ENCODE measurements around the gene PRLH.
"Not testable (repeated sequence)": the region's sequence is repeated elsewhere in the genome, so short reads cannot be mapped to it uniquely, and the experiment has no call there.

Gene PRLH

GRCh38 chr2:237597196-237598145 lies 31.1 kb downstream of the PRLH start:
- DNase-seq (ENCODE audit: low read depth, low spot score) = no peak
- H3K27ac ChIP-seq = no peak overlapping the region

DNA sequence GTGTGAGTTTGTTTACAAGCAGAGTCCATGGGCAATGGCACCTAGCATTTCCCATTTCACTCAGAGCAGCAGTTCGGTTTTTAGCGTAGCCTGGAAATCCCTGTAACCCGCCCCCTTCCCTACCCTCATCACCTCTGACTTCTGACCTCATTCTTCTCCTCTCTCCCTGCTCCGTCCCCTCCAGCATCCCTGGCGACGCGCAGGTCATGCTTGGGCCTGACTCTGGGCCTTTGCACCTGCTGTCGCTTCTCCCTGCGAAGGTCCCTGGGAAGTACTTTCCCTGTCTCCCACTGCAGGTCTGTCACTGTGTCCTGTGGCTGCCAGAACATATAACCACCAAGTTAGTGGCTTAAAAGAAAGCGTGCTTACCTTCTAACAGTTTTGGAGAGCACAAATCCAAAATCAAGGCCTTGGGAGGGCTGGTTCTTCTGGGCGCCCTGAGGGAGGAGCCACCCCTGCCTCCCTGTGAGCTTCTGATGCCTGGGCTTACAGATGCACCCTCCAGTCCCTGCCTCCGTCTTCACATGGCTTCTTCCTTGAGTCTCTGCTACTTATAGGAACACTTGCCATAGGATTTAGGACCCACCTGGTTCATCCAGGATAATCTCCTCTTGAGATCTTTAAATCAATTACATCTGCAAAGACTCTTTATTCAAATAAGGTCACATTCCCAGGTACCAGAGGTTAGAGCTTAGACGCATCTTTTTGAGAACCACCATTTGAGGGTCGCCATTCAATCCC lies 32.3 kb downstream of the PRLH start:
- DNase-seq (ENCODE audit: low read depth, low spot score) = no peak
- H3K27ac ChIP-seq = no peak overlapping the region

DNA sequence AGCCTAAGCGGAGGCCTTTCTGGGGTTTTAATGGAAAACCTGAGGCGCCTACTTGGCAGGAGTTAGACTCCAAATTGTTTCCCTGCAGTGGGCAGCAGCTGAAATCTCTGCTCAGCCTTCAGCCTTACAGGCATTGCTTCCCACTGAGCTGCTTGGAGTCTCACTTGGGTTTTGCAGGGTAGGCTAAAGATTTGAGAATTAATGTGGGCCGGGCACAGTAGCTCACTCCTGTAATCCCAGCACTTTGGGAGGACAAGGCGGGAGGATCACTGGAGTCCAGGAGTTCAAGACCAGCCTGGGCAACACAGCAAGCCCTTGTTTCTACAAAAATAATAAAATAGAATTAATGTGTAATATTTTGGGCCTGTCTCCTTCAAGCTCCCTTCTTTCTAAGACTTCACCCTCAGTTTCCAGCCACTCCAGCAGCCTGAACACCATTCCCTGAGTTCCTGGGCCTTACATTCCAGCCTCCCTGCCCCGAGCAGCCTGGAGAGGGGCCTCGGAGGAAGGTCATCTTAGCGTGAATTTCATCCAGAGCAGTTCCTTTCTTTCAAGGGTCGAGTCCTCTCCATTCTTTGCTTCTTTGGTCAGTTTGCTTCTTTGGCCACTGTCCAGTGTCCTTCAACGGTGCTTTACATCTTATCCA lies 33.2 kb downstream of the PRLH start:
- DNase-seq (ENCODE audit: low read depth, low spot score) = no peak
- H3K27ac ChIP-seq = no peak overlapping the region

GRCh38 chr2:237600205-237600846 lies 34.0 kb downstream of the PRLH start:
- no peak overlapping the region for H3K27ac ChIP-seq
- no peak for DNase-seq (ENCODE audit: low read depth, low spot score)

DNA sequence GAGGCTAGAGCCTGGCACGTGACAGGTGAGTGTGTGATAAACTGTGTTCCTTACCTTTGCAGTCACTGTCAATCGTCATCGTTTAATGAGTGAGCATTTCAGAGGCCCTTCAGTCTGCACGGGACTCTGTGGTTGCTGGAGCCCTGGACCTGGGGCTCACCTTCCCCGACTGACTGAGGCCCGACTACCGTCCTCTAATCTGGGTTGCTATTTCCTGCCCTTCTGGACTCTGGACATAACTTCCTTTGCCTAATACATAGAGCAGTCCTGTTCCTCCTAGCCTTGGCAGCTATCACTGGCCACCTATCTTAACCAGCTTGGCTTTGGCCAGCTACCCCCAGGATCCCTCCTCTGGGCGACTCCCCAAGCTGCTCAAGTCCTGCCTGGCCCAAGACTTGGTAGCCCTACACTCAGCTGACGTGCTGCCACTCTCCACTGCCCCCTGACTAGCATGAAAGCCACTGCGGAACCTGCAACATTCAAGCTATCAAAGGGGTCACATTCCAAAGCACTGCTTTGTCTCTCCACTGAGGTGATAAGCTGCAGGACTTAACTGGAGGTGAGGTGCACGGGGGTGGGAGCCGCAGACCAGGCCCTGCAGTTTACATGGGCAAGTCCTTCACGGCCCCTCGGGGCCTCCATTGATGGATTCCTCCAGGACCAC lies 35.2 kb downstream of the PRLH start:
- no peak overlapping the region for H3K27ac ChIP-seq
- no peak for DNase-seq (ENCODE audit: low read depth, low spot score)

DNA sequence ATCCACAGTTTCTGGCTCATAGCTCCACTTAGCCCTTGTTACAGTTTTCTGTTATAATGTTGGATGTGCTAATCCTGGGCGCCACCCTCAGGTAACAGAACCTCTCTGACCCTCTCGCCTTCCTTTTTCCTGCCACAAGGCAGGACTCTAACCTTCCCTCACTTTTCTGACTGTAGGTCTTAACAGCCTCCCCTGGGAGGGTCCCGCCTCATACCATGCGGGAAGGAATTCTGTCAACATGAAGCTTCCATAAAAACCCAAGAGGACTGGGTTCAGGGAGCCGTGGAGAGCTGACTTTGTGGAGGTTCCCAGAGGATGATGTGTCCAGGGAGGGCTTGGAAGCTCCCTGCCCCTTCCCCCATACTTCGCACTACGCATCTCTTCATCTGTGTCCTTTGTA lies 36.0 kb downstream of the PRLH start:
- no peak for DNase-seq (ENCODE audit: low read depth, low spot score)
- no peak overlapping the region for H3K27ac ChIP-seq

- no peak overlapping the region for H3K27ac ChIP-seq
These were observed 36.8 kb downstream of the PRLH start for GRCh38 chr2:237603049-237603717.

DNA sequence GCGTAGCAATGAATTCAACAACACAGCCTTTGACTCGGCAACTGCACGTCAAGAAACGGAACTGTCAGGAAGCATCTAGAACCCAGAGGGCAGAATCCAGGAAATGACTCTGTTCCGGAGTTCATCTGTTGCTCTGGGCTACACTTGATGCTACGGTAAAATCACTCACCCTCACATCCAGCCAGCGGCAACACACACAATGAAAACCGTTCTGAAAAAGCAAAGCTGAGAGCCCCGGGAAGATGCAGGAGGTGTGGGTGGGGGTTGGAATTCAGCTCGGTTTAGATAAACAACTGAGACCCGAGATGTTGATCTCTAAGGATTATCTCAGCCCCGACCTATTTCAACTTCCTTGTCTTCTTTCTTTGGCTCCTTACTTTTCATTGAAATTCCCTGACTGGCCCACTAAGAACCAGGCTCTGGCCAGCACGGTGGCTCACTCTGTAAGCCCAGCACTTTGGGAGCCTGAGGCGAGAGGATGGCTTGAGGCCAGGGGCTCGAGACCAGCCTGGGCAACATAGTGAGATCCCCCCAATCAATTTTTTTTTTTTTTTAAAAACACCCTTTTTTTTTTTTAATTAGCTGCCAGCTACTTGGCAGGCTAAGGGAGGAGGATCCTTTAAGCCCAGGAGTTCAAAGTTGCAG lies 37.5 kb downstream of the PRLH start:
- DNase-seq (ENCODE audit: low read depth, low spot score) = no peak
- no peak overlapping the region for H3K27ac ChIP-seq

More at GRCh38 chr2:237603049-237603717, 36.8 kb downstream of the PRLH start:
- DNase-seq (ENCODE audit: low read depth, low spot score) = no peak

- DNase-seq (ENCODE audit: low read depth, low spot score) = no peak
These were observed 38.0 kb downstream of the PRLH start for GRCh38 chr2:237604391-237604790.

GRCh38 chr2:237604960-237605359 lies 38.6 kb downstream of the PRLH start:
- H3K27ac ChIP-seq = no peak overlapping the region
- no peak for DNase-seq (ENCODE audit: low read depth, low spot score)

More at GRCh38 chr2:237604391-237604790, 38.0 kb downstream of the PRLH start:
- H3K27ac ChIP-seq = no peak overlapping the region

- not testable (repeated sequence) for H3K27ac ChIP-seq; DNase-seq (ENCODE audit: low read depth, low spot score)
These were observed 40.1 kb downstream of the PRLH start for GRCh38 chr2:237606522-237606921.

DNA sequence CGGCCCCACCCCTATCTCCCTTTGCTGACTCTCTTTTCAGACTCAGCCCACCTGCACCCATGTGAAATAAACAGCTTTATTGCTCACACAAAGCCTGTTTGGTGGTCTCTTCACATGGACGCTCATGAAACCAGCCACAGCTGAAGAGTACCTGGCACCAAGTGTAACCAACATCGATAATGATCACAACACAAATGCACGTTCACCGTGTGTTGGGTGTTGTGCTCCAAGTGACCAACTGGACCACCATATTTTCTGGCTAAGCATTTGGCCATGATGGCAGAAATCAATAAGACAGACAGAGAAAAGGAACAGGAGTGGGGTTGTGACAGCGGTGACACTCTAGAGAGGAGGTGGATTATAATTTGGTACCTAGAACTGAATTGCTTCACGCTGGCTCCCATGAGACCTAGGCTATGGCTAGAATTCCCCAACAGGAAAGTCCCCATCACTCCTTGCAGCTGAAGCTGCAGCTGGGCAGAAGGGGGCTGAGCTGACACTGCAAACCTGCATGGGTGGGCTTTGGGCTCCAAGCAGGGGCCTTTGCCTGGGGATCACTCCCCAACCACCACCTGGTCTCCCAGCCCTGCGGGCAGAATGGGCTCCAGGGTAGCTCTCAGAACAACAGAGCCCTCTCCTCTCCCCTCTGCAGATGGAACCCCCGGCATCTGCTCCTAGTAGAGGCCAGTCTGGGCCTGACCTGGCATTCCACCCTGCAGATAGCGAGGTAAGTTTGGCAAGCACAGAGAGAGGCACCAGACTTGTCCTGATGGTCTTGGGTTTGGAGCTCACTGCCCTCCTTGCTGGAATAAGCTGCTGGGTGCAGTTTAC lies 46.4 kb downstream of the PRLH start:
- DNase-seq (ENCODE audit: low read depth, low spot score) = no peak
- no peak overlapping the region for H3K27ac ChIP-seq

DNA sequence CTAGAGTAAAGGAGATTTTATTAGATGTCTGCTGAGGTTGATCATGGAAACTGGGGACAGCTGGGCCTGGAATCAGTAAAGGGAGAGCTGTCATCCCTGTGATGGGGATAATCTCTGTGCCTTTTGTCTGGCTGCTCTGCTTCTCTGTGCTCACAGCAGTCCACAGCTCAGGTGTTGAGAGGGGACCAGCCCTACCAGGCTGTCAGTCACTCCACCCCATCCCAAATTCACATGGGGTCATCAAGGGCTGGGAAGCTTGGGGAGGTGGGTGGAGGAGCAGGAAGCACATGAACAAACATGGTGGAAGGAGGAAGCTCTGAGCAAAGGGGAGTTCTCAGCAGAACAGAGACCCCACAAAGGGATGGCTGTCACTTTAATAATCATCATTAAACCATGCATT lies 47.3 kb downstream of the PRLH start:
- H3K27ac ChIP-seq = no peak overlapping the region
- no peak for DNase-seq (ENCODE audit: low read depth, low spot score)

- H3K27ac ChIP-seq = no peak overlapping the region
- DNase-seq (ENCODE audit: low read depth, low spot score) = no peak
These were observed 47.9 kb downstream of the PRLH start for GRCh38 chr2:237614151-237614720.

- no peak for DNase-seq (ENCODE audit: low read depth, low spot score)
- no peak overlapping the region for H3K27ac ChIP-seq
These were observed 49.4 kb downstream of the PRLH start for GRCh38 chr2:237615631-237616249.

GRCh38 chr2:237616373-237616733 lies 50.0 kb downstream of the PRLH start:
- H3K27ac ChIP-seq = no peak overlapping the region
- DNase-seq (ENCODE audit: low read depth, low spot score) = no peak
